ENCODE measurements around the gene PTPA.

The PTPA gene

DNA sequence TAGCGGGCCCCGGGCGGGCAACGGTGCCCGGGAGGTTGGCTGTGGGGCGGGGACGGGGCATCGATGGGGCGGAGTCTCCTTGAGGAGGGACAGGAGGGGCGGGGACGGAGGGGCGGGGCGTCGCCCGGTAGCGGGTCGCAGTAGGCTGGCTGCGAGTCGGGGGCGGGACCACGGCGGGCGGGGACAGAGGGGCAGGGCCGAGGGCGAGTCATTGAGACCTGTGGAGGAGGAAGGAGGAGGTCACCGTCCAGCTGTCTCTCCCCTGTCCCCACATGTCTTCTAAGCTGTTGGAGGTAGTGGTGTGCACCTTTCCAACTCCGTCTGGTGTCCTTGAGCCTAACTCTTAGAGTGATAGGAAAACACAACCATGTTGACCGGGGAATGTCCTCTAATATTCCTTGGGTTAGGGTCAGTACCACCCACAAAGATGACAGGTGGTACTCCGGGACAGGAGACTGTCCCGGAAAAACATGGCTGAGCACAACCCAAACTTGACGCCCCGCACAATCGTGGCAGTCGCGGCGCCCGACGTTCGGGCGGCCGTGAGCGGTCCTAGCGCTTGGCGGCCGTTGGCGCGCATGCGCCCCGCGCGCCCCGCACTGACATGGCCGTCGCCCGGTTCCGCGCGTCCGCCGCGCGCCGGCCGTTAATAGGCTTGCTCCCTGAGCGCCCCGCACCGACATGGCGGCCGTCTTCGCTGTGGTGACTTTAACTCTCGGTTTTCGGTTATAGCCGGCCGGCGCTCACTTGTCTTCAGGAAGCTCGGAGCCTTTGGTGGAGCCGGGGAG is at the start of gene PTPA, which contains the start of gene CRAT:
TSS of gene PTPA (plus strand) at position 676 of the 788 bp plus-strand sequence. CDS start 186 bp downstream, outside the sequence.
TSS of gene CRAT (minus strand) at position 54 of the 788 bp plus-strand sequence. CDS start 284 bp downstream, outside the sequence.
- H3K4me3 ChIP-seq (ENCODE audit: low read length) = peak within 1 kb of the TSS; percentile 79
- no peaks in the 10 kb centered on the region for H4K20me1 ChIP-seq (ENCODE audit: insufficient read depth, low read length)
- peak within 1 kb of the TSS; percentile 75 for H3K9ac ChIP-seq (ENCODE audit: low read length)
- peak within 1 kb of the TSS; percentile 99 for H2AFZ ChIP-seq (ENCODE audit: low read length)
- H3K9me3 ChIP-seq (replicated peaks; ENCODE audit: insufficient read depth, low read length) = no peaks in the 10 kb centered on the region
- no peaks in the 10 kb centered on the region for H3K36me3 ChIP-seq (replicated peaks; ENCODE audit: insufficient read depth, low read length)
- peak; percentile 94 for DNase-seq
- H3K27ac ChIP-seq (ENCODE audit: low read length) = peak within 1 kb of the TSS; percentile 81
- no peaks in the 10 kb centered on the region for H3F3A ChIP-seq (ENCODE audit: insufficient read depth, low read length)
- peaks cover 16% of the 10 kb centered on the region for H3K27me3 ChIP-seq (replicated peaks; ENCODE audit: insufficient read depth, low read length)
- H3K79me2 ChIP-seq (ENCODE audit: low read length) = peaks cover 46% of the 10 kb centered on the region
- peak within 1 kb of the TSS; percentile 93 for H3K4me2 ChIP-seq (ENCODE audit: low read depth, low read length)
- TF ChIP-seq EZH2 (optimal IDR thresholded peaks at IDR 0.05; ENCODE audit: low read depth, low read length) (no peak), EZH2phosphoT487 (IDR thresholded peaks at IDR 0.05; ENCODE audit: low read length) (no peak)
- TF ChIP-seq, protein P1, sequence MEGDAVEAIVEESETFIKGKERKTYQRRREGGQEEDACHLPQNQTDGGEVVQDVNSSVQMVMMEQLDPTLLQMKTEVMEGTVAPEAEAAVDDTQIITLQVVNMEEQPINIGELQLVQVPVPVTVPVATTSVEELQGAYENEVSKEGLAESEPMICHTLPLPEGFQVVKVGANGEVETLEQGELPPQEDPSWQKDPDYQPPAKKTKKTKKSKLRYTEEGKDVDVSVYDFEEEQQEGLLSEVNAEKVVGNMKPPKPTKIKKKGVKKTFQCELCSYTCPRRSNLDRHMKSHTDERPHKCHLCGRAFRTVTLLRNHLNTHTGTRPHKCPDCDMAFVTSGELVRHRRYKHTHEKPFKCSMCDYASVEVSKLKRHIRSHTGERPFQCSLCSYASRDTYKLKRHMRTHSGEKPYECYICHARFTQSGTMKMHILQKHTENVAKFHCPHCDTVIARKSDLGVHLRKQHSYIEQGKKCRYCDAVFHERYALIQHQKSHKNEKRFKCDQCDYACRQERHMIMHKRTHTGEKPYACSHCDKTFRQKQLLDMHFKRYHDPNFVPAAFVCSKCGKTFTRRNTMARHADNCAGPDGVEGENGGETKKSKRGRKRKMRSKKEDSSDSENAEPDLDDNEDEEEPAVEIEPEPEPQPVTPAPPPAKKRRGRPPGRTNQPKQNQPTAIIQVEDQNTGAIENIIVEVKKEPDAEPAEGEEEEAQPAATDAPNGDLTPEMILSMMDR (IDR thresholded peaks at IDR 0.05; ENCODE audit: low read length) = no peak
- H3K4me1 ChIP-seq (ENCODE audit: low read length) = no peaks in the 10 kb centered on the region
- H3K9me2 ChIP-seq (replicated peaks; ENCODE audit: insufficient read depth, low read length) = no peaks in the 10 kb centered on the region

DNA sequence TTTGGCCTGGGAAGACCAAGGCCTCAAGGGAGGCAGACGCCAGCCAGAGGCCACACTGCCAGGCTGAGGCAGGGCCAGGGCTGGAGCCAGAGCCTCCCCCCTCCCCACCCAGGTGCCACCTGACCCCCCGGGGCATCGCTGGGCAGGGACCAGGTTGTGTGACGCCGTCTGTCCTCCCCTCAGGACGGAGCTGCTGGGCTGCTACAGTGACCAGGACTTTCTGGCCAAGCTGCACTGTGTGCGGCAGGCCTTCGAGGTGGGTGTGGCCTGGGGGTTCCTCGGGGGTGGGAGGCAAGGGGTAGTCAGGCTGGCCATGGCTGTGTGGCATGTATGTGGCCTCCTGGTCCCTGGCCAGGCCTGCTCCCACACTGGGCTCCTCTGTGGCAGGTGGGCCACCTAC is 48.2 kb upstream of the PTPA start:
- no peaks in the 10 kb centered on the region for H3K4me1 ChIP-seq (ENCODE audit: low read length)
- H3K9ac ChIP-seq (ENCODE audit: low read length) = no peak overlapping the region
- H3K36me3 ChIP-seq (replicated peaks; ENCODE audit: insufficient read depth, low read length) = no peaks in the 10 kb centered on the region
- no peaks in the 10 kb centered on the region for H4K20me1 ChIP-seq (ENCODE audit: insufficient read depth, low read length)
- no peaks in the 10 kb centered on the region for H3K79me2 ChIP-seq (ENCODE audit: low read length)
- H3F3A ChIP-seq (ENCODE audit: insufficient read depth, low read length) = no peaks in the 10 kb centered on the region
- no peak overlapping the region for H3K4me3 ChIP-seq (ENCODE audit: low read length)
- TF ChIP-seq, protein P1 (IDR thresholded peaks at IDR 0.05; ENCODE audit: low read length) = no peak
- TF ChIP-seq EZH2phosphoT487 (IDR thresholded peaks at IDR 0.05; ENCODE audit: low read length) = no peak
- no peak for TF ChIP-seq EZH2 (optimal IDR thresholded peaks at IDR 0.05; ENCODE audit: low read depth, low read length)
- no peak for DNase-seq
- no peaks in the 10 kb centered on the region for H3K9me2 ChIP-seq (replicated peaks; ENCODE audit: insufficient read depth, low read length)
- H2AFZ ChIP-seq (ENCODE audit: low read length) = no peak overlapping the region
- H3K9me3 ChIP-seq (replicated peaks; ENCODE audit: insufficient read depth, low read length) = no peaks in the 10 kb centered on the region
- no peaks in the 10 kb centered on the region for H3K27me3 ChIP-seq (replicated peaks; ENCODE audit: insufficient read depth, low read length)
- no peak overlapping the region for H3K4me2 ChIP-seq (ENCODE audit: low read depth, low read length)
- H3K27ac ChIP-seq (ENCODE audit: low read length) = no peak overlapping the region

DNA sequence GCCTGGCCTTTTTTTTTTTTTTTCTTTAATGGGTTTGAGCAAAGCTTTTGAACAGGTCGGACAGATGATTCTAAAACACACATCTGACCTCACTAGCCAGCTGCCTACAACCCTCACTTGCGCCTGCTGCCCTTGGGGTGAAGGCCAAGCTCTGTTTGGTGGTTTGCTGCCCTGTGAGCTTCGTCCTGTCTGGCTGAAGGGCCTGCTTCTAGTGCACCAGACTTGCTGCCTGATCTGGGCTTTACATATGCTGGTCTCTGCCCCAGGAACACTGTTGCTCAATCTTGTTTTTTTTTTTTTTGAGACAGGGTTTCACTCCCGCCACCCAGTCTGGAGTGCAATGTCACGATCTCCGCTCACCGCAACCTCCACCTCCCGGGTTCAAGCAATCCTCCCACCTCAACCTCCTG is 46.7 kb upstream of the PTPA start:
- H2AFZ ChIP-seq (ENCODE audit: low read length) = no peak overlapping the region
- no peaks in the 10 kb centered on the region for H3F3A ChIP-seq (ENCODE audit: insufficient read depth, low read length)
- TF ChIP-seq EZH2 (optimal IDR thresholded peaks at IDR 0.05; ENCODE audit: low read depth, low read length) (no peak), EZH2phosphoT487 (IDR thresholded peaks at IDR 0.05; ENCODE audit: low read length) (no peak)
- TF ChIP-seq, protein P1 (IDR thresholded peaks at IDR 0.05; ENCODE audit: low read length) = no peak
- H3K9me3 ChIP-seq (replicated peaks; ENCODE audit: insufficient read depth, low read length) = no peaks in the 10 kb centered on the region
- H3K9me2 ChIP-seq (replicated peaks; ENCODE audit: insufficient read depth, low read length) = no peaks in the 10 kb centered on the region
- no peak for DNase-seq
- no peak overlapping the region for H3K9ac ChIP-seq (ENCODE audit: low read length)
- no peaks in the 10 kb centered on the region for H3K27me3 ChIP-seq (replicated peaks; ENCODE audit: insufficient read depth, low read length)
- H3K4me3 ChIP-seq (ENCODE audit: low read length) = no peak overlapping the region
- H3K36me3 ChIP-seq (replicated peaks; ENCODE audit: insufficient read depth, low read length) = no peaks in the 10 kb centered on the region
- no peaks in the 10 kb centered on the region for H4K20me1 ChIP-seq (ENCODE audit: insufficient read depth, low read length)
- no peaks in the 10 kb centered on the region for H3K4me1 ChIP-seq (ENCODE audit: low read length)
- H3K4me2 ChIP-seq (ENCODE audit: low read depth, low read length) = no peak overlapping the region
- H3K79me2 ChIP-seq (ENCODE audit: low read length) = no peaks in the 10 kb centered on the region
- no peak overlapping the region for H3K27ac ChIP-seq (ENCODE audit: low read length)
